HTR-8/SVneo (cell line): Measurements from ENCODE around the gene IFI44L.
A peak's percentile ranks its signal among the peaks of the same experiment; 100 is the strongest.

ENCODE experiments used
- DNase-seq: peaks from one replicate; pipeline ENCODE4 v3.0.0; 2011; ENCODE audit warnings: low spot score, mixed read lengths; ENCODE audit not compliant: insufficient read length
- FAIRE-seq: peaks from 2 replicates; lab custom pipeline; 2011; peaks lifted over from hg19 to GRCh38; lab: Jason Lieb, UNC

The IFI44L gene

DNA sequence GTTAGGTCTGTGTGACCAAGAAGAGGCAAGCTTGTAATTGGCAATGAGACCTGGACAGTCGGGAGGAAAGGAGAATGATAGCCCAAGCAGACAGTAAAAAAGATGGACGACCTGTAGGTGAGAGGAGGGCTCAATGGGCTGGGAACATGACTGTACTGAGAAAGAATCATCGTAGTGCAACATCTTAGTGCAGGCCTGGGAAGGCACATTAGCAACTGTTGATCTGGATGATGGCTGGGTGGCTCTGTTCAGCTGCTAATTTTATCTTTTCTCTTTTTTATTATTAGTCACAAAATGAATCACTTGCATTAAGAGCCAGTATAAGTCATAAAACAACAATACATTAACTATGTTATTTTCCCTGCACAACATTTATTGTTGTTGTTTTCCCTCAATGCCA is 62.2 kb downstream of the IFI44L start:
- DNase-seq (no peak), FAIRE-seq (no peak)

DNA sequence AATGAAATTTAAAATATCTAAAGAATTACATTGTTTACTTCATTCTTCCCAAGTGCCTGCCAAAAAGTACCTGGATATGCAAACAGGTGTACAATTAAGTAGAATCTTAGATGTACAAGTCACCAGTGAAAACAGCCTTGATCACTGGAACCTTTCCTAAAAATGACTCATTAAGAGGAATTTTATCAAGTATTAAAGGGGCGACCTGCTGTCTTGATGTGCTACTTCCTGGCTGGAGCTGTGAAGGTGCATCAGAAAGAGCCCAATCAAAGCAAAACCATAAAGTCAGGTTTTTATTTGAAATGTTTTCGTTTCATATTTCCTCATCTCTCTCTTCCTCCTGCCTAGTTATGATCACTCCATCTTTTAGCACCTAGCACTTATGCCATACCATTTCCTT is 62.8 kb downstream of the IFI44L start:
- DNase-seq (no peak), FAIRE-seq (no peak)

DNA sequence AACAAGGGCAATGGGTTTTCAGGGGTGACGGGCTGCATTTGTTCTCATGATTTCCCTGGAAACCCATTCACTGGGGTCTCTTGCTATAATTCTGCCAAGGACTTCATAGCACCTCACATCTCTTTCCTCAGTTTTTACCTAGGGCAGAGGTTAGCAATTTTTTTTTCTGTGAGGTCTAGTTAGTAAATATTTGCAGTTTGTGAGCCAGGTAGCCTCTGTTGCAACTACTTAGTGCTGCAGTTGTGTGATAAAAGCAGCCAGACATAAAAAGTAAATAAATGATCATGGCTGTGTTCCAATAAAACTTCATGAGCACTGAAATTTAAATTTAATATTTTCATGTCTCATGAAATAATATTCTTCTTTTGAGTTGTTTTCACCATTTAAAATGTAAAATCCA is 67.1 kb downstream of the IFI44L start:
- DNase-seq = no peak
- no peak for FAIRE-seq

DNA sequence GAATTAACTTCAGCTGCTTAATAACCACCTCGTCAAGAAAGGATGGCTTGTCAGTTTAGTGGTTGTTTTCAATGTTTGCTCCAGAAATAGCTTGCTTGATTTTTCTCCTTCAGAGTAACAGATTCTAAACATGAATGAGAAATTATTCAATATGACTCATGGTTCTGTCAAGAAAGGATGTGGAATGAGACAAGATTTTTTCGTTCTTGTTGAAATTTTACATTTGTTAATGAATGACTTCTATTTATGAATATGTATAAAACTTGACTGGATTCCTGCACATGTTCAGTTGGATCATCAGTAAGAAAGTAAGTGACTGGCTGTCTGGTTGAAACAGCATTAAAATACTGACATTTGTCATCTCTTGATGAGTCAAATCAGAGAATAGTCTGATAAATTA is 67.7 kb downstream of the IFI44L start:
- FAIRE-seq = no peak

DNA sequence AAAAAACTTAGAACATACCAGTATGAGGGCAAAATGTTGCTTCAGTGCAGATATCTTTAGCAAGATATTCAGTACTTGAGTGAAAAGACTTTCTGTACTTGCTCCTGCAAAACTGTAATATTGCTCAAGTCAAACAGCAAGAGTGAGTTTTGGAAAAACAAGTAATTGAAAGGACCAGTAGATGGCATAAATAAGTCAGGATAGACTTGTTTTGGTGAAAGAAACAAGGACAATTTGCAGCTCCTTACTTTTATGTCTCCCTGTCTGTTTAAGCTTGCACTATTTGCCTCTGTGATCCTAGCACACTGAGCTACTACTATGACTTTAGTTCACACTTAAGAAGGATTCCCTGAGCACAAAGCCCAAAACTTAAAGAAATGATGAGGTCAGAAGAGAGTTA is 68.4 kb downstream of the IFI44L start:
- DNase-seq (peak; percentile 39), FAIRE-seq (no peak)

More for the DNA sequence above, 67.7 kb downstream of the IFI44L start:
- DNase-seq = no peak

DNA sequence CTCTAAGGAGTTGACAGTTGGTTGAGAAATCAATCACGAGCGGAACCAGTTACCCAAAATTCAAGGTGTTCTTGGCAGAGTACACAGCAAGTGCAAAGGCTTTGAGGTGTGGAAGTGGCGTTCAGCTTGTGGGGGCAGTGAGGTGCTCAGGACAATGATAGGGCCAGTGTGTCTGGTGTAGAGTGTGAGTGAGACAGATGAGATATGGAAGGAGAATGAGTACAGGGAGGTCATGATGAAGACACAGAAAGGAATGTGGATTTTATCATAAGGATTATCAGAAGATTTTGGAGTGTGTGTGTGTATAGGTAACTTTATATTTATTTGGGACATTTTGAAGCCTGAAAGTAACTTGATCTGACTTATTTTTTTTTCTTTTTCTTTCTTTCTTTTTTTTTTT is 70.3 kb downstream of the IFI44L start:
- DNase-seq = no peak
- no peak for FAIRE-seq

DNA sequence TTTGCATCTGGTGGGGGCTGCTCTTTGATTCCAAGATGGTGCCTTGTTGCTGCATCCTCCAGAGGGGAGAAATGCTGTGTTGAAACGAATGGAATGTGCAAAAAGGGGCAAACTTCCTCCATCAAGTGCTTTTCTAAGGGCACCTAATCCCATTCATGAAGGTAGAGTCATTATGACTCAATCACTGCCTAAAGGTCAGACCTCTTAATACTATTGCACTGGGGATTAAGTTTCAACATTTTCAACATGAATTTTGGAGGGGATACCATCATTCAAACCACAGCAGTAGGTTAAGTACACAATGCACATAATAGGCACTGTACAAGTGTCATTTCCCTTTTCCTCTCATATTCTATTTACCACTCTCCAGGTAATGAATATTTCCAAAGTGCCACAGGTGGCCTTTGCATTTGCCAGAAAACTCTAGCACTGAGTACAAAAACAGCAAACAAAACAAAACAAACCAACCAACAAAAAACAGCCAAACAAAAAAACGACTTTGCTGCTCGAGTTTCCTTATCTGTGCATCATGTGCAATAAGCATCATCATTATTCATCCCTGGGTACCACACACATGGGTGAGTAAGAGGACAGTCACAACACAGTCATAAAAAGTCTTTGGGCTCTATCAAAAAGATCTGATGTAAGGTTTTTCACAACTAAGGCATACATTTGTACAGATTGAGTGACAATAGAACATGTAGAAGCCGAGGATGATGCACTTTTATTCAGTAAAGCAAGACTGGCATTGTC is 71.9 kb downstream of the IFI44L start:
- DNase-seq = no peak
- FAIRE-seq = no peak
